Measurements from ENCODE around the gene MAGEC3. TPM values are rescaled to one million over a fixed set of nuclear protein-coding genes. Genes with fewer than 3 reads are reported as not detected.

MAGEC3 gene
- total RNA-seq, 1 donor from 2014 or later: not detected

DNA sequence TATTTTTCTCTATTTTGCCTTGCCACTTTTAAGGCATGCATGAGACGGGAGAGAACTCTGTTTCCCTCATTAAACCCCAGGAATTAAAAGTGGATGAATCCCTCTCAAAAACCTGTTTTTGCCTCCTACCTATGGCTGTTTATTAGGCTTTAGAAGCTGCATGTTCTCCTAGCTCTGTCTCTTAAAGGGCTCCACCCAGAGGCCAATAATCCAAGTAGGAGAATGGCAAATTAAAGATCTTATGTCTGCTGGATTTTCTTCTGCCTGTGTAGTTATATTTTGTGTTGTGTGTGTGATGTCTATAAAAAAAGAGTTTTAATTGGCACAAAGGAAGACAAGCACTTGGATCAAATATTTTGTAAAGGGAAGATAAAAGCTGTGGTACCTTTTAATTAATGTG, 98.0 kb downstream of the MAGEC3 start:
- ATAC-seq: no peak
- intact Hi-C loops (cut with DNase I): no loop called here
- DNase-seq (ENCODE audit: low spot score): no peak

DNA sequence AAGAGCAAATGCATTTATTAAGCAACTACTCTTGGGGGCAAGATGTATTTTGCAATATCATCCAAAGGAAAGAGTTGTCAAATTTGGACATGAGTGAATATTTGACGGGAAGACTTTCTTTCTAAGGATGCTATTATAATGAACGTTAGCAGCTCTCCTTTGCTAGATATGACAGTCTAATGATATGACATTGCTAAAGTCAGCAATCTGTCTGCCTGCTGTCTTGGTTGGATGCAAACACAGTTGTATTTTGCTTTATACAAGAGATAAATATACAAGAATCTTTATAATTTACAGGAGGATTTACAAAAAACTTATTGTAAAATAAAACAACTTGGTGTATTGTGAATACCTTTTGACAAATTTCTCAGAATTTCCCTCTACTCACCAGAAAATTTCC, 103.1 kb downstream of the MAGEC3 start:
- ATAC-seq: no peak
- DNase-seq (ENCODE audit: low spot score): no peak
- intact Hi-C loops (cut with DNase I): no loop called here

DNA sequence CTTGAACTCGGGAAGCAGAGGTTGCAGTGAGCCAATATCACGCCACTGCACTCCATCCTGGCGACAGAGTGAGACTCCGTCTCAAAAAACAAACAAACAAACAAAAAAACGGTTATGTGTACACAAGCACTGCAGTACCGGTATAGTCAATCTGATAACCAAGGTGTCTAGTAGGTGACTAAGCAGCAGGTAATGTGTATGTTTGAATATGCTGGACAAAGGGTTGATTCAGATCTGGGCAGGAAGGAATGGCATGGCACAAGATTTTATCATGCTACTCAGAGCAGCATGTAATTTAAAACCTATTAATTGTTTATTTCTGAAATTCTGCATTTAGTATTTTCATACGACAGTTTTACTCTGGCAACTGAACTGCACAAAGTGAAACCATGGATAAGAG, 107.3 kb downstream of the MAGEC3 start:
- DNase-seq (ENCODE audit: low spot score): no peak
- ATAC-seq: no peak
- intact Hi-C loops (cut with DNase I): no loop called here

DNA sequence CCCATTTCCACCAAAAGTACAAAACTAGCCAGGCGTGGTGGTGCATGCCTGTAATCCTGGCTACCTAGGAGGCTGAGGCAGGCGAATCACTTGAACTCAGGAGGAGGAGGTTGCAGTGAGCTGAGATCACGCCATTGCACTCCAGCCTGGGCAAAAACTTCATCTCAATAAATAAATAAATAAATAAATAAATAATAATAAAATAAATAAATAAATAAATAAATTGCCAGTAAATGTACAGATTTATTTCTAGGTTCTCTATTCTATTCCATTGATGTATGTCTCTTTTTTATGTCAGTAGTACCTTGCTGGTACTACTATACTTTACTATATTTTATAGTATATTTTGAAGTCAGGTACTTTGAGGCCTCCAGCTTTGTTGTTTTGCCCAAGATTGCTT, 109.2 kb downstream of the MAGEC3 start:
- intact Hi-C loops (cut with DNase I): no loop called here
- DNase-seq (ENCODE audit: low spot score): no peak
- ATAC-seq: no peak

Other genes with a start within 250 kb of the MAGEC3 start
- gene SPANXA2, start 248.6 kb upstream of the MAGEC3 start, total RNA-seq: not detected
- gene SPANXD, start 139.6 kb upstream of the MAGEC3 start, total RNA-seq: not detected
- not detected for gene MAGEC1, start 65.6 kb downstream of the MAGEC3 start, total RNA-seq

Measured in sciatic nerve (tissue), 2 donors.